GM18505 (cell line): Measurements from ENCODE around the gene ATAD2B.
A peak's percentile ranks its signal among the peaks of the same experiment; 100 is the strongest.

Source experiments
- ATAC-seq: cut with Tn5 transposase; IDR thresholded peaks from one replicate; pipeline ENCODE4 v1.9.1; 2021; ENCODE audit not compliant: unreplicated experiment
- POLR2A ChIP-seq: IDR thresholded peaks from 4 replicates; pipeline ENCODE4 v1.6.1; 2011; ENCODE audit warnings: borderline replicate concordance; ENCODE audit not compliant: insufficient read depth, insufficient read length; ENCODE audit errors: extremely low read depth

Gene ATAD2B

DNA sequence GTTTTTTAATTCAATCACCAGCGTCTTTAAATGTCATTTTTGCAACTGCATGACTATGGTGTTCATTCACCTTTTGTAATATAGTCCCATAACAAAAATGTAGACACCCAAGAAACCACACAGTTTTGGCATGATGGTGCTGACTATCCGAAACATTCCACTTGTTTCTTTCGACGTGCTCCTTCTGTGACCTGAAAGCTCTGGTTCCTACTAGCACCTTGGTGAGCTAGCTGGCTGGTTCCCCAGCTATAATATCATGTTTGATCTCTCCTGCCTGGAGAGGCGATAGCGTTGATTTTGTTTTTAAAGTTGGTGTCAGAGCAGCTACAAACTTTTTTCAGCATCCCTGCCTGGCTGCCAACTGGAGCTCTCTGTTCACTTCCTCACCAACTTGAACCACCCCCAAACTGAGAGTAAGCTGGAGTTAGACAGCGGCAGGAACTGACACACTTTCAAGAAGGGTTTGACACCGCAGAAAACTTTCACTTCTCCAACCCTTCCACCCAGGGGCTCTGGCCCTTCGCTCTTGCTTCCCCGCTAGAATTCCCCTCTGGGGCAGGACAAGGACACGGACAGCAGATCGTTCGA, 1.1 kb downstream of the ATAD2B start:
- TF ChIP-seq POLR2A: peak; percentile 91
- peak; percentile 54 for ATAC-seq

DNA sequence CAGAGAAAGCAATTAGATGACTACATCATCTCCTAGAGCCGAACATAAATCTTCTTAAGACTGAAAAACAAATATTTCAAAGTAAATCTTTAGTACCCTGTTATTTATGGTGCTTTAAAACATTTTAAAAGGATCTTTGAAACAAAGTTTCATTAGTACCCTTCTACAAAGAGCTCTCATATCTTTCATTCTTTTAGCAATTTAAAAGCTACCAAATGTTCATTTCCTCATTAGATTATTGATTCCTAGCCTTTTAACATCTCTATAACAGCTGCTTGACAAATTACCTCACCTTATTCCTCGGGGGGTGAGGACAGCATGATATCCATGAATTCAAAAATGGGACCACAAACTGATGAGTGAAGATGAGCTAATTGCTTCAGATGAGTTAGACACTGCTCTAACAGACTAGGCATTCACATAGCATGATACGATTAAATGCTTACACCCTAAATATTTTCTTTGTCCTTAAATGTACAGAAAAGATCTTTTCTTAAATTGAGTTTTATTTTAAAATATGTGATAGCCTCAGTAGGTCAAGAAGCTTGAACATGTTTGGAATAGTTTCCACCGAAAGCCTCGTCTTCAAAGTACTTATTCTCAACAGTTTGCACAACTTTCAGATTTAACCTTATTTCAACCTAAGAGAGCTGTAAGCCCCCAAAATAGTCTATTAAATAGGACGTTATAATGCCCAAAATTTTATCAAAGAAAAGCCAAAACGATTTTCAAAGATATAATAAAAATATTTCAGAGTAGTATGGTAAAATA, 2.1 kb downstream of the ATAD2B start:
- no peak for TF ChIP-seq POLR2A
- ATAC-seq: no peak

DNA sequence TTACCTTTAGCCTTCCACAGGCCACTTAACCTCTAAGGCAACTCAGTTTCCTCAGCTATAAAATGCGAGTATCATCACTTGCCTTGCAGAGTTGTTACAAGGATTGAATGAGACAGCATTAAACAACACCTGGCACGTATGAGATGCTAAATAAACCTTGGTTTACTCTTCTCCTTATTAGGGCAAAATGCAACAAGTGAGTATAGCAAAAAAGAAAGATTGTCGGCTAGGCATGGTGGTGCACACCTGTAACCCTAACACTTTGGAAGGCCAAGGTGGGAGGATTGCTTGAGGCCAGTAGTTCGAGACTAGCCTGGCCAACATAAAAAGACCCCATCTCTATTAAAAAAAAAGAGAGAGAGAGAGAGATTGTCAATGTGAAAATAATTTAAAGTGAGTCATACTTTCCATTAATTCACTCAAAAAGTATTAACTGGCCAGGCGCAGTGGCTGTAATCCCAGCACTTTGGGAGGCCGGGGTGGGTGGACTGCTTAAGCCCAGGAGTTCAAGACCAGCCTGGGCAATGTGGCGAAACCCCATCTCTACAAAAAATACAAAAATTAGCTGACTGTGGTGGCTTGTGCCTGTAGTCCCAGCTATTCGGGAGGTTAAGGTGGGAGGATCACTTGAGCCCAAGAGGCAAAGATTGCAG, 8.0 kb downstream of the ATAD2B start:
- no peak for TF ChIP-seq POLR2A
- ATAC-seq: no peak

DNA sequence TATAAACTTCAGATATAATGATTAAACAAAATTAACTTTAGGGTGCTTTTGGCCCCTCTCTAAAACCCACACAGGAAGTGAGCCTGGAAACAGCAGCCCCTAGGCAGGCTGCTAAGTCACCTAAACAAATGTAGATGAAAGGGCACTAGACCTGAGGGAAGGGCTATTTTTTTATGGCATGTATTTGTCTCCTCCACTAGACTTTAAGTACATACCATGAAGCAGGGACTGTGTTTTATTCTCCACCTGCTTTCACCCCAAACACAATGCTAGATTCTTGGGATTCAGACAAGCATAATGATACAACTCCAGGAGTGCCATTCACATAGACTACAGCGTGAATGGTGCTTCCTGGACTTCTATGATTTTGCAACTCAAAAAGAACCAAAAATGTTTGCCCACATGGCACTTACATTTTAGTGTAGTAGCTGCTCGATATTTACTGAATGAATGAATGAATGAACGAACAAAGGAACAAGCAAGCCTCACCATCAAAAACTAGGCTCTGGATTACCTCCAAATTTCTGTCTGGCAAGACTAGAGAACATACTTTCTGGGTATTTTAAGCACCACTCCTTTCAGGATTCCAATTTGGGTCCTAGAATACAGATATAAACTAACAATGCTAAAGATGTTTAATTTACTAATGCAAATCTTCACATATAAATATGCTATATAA, 10.1 kb downstream of the ATAD2B start:
- peak; percentile 59 for ATAC-seq
- no peak for TF ChIP-seq POLR2A

DNA sequence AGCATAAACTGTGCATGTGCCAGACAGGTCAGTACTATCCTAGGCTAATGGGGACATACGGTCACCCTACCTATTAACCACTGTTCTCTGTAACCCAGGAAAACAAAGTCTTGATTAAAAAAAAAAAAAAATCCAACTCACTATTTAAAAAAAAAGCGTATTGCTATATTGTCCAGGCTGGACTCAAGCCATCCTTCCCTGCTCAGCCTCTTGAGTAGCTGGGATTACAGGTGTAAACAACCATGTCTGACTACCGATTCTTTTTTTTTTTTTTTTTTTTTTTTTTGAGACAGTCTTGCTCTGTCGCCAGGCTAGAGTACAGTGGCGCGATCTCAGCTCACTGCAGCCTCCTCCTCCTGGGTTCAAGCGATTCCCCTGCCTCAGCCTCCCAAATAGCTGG, 11.6 kb downstream of the ATAD2B start:
- no peak for TF ChIP-seq POLR2A
- ATAC-seq: no peak

DNA sequence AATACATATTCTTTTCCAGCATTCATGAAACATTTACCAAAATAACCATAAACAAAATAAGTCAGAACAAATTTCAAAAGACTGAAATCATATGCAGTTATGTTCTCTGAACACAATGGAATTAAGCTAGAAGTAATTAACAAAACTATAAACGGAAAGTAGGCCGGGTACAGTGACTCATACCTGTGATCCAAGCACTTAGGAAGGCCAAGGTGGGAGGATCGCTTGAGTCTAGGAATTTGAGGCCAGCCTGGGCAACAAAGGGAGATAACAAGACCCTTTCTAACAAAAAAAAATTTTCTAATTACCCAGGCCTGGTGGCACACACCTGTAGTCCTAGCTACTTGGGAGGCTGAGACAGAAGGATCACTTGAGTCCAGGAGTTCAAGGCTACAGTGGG, 14.9 kb downstream of the ATAD2B start:
- TF ChIP-seq POLR2A: no peak
- ATAC-seq: no peak

DNA sequence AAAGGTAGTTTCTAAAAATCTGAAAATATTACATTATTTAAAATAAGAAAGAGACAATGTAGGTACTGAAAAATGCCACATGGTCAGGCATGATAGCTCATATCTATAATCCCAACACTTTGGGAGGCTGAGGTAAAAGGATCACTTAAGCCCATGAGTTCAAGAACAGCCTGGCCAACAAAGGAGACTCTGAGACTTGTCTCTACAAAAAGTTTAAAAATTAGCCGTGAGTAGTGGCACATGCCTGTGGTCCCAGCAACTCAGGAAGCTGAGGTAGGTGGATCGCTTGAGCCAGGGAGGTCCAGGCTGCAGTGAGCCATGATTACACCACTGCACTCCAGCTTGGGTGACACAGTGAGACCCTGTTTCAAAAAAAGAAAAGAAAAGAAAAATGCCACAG, 21.8 kb downstream of the ATAD2B start:
- ATAC-seq: no peak
- no peak for TF ChIP-seq POLR2A

DNA sequence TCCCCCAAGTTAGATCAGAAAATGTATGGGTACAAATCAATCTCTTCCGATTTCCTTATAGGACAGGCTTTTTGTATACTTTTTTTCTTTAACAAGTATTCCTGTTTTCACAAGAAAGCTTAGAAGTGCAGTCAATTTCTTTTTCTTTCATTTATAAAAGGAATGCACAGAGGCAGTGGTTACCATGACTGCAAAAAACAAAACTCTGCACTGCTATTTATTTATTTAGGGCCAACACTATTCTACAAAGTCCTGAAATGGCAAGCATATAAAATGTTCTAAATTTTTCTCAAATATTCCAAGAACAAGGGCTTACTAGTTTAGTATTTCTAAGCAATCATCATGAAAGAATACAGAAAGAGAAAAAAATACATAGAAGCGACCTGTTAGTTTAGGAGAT, 22.2 kb downstream of the ATAD2B start:
- TF ChIP-seq POLR2A: no peak
- no peak for ATAC-seq

DNA sequence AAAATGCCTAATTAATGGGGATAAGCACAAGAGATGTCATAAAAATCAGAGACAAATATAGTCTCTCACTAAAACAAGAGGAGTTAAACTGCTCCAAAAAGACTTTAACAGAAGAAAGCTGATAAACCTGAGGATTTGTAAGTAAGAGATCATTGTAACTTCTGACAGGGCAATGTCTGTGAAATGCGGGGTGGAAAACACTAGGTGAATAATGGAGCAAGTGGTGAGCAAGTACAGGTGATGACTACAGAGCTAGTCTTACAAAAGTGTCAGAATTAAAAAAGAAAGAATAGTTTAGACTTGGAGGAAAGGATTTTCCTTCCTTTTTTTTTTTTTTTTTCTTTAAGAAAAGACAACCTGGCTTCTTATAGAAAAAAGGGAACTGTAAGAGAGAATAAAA, 22.7 kb downstream of the ATAD2B start:
- TF ChIP-seq POLR2A: no peak
- no peak for ATAC-seq

DNA sequence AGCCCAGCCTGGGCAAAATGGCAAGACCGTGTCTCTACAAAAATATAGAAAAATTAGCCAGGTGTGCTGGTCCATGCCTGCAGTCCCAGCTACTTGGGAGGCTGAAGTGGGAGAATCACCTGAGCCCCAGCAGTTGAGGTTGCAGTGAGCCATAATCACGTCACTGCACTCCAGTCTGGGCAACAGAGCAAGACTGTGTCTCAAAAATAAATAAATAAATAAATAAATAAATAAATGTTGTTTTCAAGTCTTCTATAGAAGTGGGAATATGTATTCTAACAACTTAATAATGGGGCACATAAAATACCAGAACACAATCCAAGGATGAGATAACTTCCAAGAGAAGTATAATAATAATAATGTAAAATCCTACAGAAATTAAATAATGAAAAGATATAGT, 23.9 kb downstream of the ATAD2B start:
- no peak for TF ChIP-seq POLR2A

DNA sequence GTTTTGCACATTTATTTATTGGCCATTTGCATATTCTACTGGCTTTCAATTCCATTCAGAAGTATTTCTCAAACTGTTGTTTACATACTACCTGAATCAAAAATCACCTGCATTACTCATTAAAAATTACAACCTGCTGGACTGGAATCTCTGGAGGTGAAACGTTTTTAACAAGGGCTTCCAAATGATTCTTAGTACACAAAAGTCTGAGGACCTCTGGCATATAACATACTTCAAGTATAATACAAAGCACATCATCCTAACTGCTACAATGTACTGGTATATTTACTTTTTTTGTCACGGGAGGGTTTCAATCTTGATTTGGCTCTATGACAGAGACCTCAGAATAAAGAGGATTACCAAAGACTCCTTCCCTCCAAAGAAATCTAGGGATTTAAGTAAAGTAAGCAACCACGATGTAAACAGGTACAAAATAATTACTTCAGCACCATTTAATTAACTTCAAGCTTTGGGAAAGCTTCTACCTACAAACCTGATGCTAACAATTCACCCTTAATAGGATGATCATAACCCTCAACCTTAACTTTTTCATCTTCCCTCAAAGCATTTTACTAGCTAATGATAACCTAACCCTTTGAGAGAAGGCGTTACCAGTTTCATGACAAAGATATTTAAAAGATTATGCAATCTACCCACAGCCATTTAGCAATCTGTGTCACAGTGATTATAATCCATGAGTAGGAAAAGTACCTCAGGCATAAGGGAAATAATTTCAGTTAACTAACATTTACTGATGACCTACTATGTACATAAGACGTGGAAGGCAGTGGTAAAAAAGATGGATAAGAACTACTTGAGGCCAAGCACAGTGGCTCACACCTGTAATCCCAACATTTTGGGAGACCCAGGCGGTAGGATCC, 24.7 kb downstream of the ATAD2B start:
- ATAC-seq: no peak
- TF ChIP-seq POLR2A: no peak

More for the DNA sequence above, 23.9 kb downstream of the ATAD2B start:
- no peak for ATAC-seq

DNA sequence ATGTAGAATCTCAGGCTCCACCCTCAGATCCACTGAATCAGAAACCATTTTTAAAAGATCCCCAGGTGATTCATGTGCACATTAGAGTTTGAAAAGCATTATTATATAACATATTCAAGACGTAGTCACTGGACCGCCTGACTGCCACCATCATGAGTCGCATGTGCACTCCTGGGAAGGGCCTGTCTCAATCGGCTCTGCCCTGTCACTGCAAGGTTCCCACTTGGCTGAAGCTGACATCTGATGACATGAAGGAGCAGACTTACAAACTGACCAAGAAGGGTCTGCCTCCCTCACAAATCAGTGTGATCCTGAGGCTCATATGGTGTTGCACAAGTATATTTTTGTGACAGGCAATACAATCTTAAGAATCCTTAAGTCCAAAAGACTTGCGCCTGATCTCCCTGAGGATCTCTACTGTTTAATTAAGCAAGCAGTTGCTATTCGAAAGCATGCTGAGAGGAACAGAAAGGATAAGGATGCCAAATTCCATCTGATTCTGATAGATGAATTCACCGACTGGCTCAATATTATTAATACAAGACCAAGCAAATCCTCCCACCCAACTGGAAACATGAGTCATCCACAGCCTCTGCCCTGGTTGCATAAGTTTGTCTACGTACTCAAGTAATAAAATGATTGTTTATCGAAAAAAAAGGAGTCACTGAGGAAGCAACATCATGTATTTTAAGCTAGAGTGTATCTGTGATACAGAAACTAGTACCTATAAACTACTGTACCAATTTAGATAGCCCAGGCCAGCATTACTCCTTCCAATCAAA, 26.2 kb downstream of the ATAD2B start:
- no peak for ATAC-seq
- no peak for TF ChIP-seq POLR2A
